Measurements from ENCODE around the gene CD52.

CD52 gene

GRCh38 chr1:26317612-26318337 lies at the start of gene CD52:
CD52 (plus strand) TSS chr1:26317958; CDS start chr1:26318018, 60 bp downstream.
- in situ Hi-C loops (cut with MboI; ENCODE audit: low sequenced_read_pairs) = no loop called here

GRCh38 chr1:26268290-26269197 lies 49.2 kb upstream of the CD52 start:
- in situ Hi-C loops (cut with MboI; ENCODE audit: low sequenced_read_pairs) = no loop called here

DNA sequence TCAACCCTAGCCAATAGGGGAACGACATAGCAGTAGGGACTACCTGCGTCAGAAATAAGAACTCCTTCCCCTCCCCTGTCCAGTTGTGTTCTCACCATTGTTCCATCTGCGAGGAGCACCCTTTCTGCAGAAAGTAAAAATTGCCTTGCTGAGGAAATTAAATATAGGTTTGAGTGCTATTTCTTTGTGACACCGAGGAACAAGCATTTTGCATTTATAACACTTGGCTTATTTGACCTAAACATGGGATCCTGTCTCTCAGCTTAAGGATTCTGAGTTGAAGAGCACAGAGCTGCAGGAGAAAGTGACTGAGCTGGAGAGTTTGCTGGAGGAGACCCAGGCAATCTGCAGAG lies 48.6 kb upstream of the CD52 start:
- in situ Hi-C loops (cut with MboI; ENCODE audit: low sequenced_read_pairs) = no loop called here

GRCh38 chr1:26274801-26275425 lies 42.8 kb upstream of the CD52 start:
- in situ Hi-C loops (cut with MboI; ENCODE audit: low sequenced_read_pairs) = no loop called here

DNA sequence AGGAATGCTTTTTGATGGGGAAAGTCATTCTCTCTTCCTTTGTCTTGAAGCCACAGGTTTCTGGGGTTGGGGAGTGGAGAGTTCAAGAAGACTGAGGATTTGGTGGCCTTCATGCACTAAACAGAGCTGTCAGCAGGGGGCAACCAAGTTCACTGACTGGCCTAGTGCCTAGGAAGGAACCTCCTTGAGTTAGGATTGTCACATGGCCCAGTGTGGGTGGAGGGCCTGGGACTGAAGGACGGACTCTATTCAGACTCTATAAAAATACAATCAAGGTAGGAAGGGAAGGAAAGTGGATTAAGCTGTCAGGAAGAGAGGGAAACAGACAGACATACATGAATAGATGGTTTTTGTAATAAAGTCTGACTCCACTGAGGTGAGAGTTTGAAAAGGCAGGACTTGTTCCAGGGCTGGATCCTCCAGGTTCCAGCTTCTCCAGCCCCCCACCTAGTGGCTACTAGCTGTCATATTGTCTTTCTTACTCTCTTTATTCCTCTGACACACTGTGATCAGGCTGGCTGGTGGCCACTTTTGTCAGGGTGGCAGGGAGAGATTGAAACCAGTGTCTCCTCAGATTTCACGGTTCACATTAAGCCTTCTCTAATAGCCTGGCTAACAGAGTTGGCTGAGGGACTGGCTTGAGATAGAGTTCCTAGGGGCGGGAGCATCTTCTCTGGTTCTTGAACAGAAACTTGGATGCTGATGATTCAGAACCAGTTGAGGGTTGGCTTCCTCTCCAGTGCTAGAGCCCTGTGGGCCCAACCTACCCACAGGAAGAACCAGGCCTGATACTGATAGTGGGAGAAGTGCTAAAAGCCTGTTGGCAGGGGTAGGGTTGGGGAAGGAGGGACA lies 42.0 kb upstream of the CD52 start:
- in situ Hi-C loops (cut with MboI; ENCODE audit: low sequenced_read_pairs) = no loop called here

GRCh38 chr1:26276432-26276838 lies 41.3 kb upstream of the CD52 start:
- in situ Hi-C loops (cut with MboI; ENCODE audit: low sequenced_read_pairs) = no loop called here

DNA sequence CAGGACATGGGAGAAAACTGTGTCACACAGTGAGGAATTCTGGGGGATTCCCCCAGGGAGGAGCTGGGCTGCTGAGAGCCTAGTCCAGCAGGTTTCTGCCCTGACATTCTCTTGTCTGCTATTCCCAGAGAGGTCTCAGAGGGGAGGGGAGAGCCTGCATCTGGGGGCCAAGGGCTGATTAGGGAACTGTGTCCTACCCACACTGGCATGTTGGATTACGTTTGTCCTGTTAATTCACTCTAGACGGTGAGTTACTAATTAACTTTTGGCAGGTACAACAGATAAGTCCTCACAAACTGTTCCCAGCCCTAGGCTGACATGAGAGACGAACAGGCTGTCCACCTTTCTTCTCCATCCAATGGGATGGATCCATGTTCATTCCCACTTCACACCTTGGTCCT lies 40.5 kb upstream of the CD52 start:
- in situ Hi-C loops (cut with MboI; ENCODE audit: low sequenced_read_pairs) = no loop called here

DNA sequence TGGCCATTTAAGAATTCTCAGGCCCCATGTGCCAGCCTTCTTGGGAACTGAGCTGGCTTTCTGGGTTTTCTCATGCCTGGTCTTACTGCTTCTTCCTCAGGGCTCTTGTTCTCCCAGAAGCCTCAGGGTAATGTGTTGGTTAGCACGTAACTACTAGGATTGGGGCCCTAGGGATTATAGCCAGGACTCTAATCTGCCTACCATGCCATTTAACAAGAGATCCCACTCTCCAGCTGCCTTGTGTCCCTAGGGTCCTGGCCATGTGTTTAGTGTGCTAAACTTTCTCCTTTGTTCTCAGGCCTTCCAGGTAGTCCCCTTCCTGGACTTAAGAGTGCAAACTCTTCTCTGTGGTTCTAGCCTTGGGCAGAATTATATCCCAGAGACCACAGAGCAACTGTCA lies 40.0 kb upstream of the CD52 start:
- in situ Hi-C loops (cut with MboI; ENCODE audit: low sequenced_read_pairs) = no loop called here

GRCh38 chr1:26278303-26278702 lies 39.5 kb upstream of the CD52 start:
- in situ Hi-C loops (cut with MboI; ENCODE audit: low sequenced_read_pairs) = no loop called here

DNA sequence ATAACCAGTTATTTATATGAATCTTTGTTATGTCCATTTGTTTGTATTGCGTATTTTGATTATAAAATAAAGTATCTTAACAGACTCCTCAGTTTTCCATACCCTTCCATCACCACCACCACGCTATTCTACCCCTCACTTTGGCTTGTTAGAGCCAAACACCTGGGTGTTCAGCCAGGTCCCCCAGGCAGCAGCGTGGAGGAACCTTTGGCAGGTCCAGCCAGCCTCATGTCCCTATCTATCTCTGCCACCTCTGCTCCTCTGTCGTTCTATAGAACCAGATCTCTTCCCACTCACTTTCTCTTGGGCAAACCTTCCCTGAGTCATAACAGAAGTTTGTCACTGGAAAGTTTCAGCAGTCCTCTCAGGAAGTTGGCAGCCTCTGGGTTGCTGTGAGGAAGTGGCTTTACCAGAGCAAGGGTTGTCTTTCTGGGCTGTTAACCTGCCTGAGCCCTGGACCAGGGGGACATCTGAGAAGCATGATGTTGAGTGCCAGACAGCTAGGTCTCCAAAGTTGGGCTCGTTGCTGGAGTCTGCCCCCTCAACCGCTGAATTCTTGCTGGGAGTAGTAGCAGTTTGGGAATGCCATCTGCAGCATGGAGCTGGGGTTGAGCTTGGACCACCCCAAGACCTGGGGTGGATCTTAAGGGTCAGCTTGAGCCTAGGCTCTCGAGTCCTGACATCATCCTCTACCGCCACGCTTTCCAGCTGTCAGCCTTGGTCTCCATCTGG lies 38.9 kb upstream of the CD52 start:
- in situ Hi-C loops (cut with MboI; ENCODE audit: low sequenced_read_pairs) = no loop called here

DNA sequence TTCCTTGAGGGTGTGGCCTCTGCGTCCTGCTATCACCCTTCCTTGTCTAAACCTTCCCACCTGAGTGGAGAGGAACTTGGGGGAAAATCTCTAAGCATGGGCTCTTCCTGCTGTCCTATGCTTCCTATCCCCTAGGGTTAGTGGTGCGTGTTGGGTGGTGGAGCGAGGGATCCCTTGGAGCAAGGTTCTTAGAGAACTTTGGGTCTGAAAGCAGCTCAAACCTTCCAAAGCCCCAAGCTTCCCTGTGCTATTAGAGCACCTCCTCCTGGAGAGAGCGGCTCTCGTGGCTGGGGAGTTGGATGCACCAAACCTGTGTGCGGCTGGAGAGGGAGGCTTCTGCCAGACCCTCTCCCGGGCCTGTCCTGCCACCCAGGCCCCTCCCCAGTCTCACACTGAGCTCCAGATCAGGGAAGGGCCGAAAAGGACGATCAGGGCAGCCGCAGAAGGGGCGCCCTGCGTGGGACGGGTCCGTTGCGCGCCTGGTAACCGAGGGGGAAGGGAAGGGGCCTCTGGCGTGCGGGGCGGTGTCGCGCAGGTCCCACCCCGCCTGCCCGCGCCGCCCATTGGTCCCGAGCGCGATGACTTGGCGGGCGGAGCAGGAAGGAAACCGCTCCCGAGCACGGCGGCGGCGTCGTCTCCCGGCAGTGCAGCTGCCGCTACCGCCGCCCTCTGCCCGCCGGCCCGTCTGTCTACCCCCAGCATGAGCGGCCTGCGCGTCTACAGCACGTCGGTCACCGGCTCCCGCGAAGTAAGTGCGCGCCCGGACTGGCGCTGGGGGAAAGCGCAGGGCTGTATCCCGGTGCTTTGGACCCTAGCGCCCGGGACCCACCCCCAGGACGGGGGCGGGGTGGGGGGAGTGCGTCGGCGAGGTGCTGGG lies 38.1 kb upstream of the CD52 start, which contains the start of gene SH3BGRL3:
TSS of gene SH3BGRL3 (plus strand) at position 631 of the 877 bp plus-strand sequence. CDS start at position 701, 70 bp downstream.
- in situ Hi-C loops (cut with MboI; ENCODE audit: low sequenced_read_pairs) = no loop called here

- in situ Hi-C loops (cut with MboI; ENCODE audit: low sequenced_read_pairs) = no loop called here
These were observed 37.3 kb upstream of the CD52 start for GRCh38 chr1:26280333-26281042.

- in situ Hi-C loops (cut with MboI; ENCODE audit: low sequenced_read_pairs) = no loop called here
These were observed 36.4 kb upstream of the CD52 start for GRCh38 chr1:26281091-26281958.

DNA sequence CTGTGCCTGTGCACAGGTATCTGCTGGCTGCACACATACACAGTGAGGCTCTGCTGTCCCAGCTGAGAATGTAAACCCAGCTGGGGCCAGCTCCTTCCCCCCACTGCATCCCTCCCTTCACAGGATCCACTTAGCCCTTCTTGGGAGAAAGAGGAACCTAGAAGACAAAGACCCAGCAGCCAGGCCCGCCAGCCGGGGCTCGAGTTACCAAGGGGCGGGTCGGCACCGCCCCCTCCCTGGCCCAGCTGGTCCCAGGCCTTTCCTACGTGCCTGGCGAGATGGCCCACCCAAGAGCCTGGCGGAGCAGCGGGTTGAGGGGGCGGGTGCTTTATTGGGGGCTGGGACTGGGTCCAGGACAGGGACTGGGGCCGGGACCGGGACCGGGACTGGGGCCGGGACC lies 35.8 kb upstream of the CD52 start:
- in situ Hi-C loops (cut with MboI; ENCODE audit: low sequenced_read_pairs) = no loop called here

DNA sequence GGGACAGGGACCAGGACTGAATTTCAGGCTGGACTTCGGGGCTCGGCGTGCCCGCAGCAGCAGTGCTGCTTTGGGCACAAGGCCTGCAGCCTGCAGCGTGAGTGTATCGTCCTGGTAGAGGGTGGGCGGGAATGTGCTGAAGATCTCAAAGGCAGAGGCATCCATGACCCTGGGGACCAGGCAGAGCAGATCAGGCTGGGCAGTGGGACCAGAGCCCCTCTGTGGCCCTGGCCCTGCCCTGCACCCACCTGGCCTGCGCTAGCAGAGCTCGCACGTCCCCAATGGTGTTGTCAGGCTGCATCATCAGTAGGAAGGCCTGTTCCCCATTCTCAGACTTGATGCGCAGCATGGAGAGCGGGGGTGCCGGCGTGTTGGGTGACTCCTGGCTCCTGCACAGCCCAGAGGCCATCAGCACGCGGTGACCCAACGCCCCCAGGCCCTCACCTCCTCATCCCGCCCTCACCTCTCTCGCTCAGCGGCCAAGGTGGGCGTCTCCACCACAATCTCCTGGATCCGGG lies 35.3 kb upstream of the CD52 start:
- in situ Hi-C loops (cut with MboI; ENCODE audit: low sequenced_read_pairs) = no loop called here

DNA sequence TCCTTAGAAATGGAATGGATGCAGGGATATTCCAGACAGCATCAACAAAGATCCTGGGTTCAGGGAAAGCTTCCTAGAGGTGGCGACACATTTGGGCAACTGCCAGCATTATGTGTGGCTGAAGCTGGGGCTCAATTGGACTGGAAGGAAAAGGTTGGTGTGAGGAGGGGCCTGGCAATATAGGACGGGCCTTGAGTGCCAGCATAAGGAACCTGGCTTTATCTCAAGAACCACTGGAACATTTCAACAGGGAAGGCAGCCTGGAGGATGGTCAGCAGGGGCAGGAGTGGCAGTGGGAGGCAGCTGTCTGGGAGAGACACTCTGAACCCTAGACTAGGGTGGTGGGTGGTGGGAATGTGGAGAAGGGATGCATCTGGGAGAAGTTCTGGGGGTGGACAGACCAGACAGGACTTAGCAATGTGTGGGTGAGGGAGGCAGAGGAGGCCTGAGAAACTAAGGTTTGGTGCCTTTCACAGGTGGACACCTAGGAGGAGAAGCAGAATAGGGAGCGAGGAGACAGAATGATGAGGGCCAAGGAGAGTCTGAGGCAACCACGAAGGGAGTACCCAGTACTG lies 34.4 kb upstream of the CD52 start:
- in situ Hi-C loops (cut with MboI; ENCODE audit: low sequenced_read_pairs) = no loop called here
